CD4-positive, alpha-beta T cell treated with Interleukin-2 at 100 ng/mL for 4 hours (primary cell): ENCODE measurements around the gene SPSB4.
"Not testable (repeated sequence)": the region's sequence is repeated elsewhere in the genome, so short reads cannot be mapped to it uniquely, and the experiment has no call there.

Source experiments
- DNase-seq: peaks from one replicate; pipeline ENCODE4 v3.0.0-alpha.2; 2020; ENCODE audit warnings: low spot score

SPSB4 gene

DNA sequence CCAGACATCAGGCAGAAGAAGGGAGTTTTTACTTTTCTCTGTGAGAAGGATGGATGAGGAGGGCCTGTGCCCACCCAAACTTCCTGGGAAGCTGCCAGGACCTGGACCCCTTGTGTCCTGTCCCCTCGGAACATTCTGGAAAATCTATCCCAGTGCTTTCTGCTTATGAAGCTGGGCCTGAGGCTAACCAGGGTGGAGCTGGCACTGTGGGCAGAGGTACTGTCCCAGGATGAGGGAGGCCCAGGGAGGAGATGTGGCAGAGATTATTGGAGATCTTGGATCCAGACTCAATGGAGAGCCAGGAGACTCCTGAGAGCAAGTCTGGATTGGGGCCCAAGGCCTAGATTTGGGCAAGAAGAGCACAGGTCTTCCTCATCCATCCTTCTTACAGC lies 44.4 kb downstream of the SPSB4 start:
- DNase-seq = no peak

DNA sequence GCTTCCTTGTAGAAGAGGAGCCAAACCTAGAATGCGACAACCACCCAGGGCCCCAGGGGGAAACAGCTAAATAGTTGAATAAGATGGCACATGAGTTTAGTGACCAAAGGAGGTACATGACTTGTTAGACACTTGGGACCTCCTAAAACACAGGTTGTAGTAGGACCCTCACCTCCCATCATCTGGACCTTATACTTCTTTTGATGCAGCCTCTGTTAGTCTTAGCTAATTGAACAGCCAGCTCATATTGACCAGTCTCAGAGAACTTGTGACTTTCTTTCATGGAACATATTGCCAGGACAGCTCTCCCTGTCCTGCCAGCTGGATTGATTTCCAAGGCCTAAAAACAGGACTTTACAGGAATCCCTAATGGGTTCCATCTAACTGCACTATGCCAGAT lies 45.0 kb downstream of the SPSB4 start:
- DNase-seq = no peak

DNA sequence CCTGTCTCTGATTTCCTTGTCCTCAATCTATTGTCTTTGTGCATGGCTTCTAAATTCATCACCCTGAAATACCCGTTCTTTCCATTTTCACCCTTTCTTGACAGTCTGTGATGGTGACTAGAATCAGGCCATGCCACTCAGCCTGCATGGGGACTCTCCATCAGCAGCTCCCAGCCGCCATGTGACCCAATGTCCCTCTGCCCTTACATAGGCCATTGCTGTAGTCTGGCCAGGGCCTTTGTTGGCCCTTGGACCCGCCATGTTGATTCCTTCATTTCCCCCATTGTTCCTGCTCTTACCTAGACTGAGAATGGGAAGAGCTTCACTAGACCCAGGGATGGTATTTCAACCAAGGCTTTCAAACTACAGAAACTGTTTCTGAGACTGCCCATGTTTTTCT lies 45.8 kb downstream of the SPSB4 start:
- DNase-seq = no peak

DNA sequence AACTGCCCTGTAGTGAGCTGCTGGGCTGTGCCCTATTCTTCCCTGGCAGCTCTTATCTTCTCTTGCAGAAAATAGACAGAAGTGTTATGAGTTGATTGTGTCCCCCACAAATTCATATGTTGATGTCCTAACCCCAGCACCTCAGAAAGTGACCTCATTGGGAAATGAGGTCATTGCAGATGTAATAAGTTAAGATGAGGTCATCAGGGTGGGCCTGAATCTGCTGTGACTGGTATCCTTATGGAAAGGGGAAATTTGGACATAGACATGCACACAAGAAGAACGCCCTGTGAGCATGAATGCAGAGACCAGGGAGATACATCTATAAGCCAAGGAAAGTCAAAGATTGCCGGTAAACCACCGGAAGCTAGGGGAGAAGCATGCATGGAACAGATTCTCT lies 49.0 kb downstream of the SPSB4 start:
- DNase-seq = no peak

DNA sequence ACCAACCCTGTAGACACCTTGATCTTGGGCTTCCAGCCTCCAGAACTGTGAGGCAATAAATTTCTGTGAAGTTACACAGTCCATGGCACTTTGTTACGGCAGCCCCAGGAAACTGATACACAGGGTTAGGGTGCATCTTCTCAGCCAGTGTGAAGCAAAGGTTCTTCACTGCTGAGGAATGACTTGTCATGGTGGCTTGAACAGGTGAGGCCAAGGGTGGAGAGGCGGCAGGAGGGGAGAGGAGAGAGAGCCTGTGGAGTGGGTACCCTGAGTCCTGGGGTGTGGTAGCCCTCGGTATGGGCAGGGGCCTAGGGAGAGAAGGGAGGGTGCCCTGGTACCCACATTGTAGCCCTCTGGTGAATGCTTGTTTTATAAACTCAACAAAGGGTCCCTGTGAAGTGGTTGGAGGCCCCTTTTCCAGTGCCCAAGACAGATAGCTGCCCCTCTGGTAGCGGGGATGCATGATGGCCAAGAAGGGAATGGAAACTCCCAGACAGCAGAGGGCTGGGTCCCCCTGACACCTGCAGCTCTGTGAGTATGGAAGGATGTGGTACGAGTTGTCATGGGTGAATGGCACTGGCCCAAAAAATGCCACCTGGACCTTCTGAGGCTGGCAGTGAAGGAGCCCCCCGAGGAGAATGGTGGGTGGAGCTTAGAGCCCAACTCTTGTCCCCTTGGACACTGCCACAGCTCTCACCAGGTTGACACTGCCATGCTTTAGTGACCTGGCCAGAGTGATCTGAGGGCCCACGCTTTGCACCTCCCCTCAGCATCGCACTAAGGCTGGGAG lies 49.6 kb downstream of the SPSB4 start:
- DNase-seq = no peak

DNA sequence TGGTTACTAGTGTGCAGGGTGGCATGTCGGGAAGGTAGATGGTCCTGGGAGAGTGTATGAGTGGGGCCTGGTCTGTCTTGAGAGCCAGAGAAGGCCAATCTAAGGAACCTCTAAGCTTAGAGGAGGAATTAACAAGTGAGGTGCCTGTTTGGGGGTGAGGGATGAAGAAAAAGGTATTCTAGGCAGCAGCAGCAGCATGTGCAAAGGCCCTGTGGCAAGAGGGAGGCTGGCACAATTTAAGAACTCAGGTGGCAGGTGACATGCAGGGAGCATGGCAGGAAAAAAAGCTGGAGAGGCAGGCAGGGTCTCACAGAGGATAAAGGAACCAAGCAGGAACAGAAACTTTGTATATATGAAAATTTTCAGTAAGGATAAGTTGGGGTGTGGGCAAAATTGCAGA lies 51.2 kb downstream of the SPSB4 start:
- DNase-seq = no peak

DNA sequence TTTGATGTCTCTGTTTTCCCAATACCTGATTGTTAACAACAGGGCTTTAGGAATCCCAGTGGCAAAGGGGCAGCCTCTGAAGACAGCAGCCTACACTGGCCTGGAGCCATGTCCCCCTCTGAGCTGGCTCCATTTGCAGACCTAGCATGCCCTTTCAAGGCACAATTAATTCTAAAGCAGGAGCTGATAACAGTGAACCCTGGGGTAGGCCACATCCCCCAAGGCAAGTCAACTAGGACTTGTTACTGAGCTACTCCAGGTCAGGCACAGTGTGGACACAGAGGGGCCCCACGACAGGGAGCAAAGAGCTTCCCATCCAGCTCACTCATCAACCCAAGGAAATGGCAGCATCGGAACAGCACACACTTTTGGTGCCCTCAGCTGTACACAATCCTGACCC lies 51.9 kb downstream of the SPSB4 start:
- no peak for DNase-seq

DNA sequence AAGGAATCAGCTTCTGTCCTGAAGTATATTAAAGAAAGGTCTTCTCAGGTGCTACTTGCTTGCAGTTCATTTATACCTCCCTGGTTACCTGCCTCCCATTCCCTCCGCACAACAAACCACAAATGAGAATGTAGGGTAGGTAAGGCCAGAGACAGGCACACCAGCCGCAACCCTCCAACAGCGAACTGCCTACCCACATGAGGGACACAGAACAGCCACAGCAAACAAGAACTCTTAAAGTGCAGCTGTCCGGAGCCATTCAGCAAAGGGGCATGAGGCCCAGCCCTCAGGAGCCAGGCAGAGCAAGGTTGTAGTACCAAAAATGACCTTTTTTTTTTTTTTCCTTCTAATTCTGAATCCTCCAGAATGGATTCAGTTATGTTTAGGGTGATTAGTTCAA lies 52.4 kb downstream of the SPSB4 start:
- no peak for DNase-seq

DNA sequence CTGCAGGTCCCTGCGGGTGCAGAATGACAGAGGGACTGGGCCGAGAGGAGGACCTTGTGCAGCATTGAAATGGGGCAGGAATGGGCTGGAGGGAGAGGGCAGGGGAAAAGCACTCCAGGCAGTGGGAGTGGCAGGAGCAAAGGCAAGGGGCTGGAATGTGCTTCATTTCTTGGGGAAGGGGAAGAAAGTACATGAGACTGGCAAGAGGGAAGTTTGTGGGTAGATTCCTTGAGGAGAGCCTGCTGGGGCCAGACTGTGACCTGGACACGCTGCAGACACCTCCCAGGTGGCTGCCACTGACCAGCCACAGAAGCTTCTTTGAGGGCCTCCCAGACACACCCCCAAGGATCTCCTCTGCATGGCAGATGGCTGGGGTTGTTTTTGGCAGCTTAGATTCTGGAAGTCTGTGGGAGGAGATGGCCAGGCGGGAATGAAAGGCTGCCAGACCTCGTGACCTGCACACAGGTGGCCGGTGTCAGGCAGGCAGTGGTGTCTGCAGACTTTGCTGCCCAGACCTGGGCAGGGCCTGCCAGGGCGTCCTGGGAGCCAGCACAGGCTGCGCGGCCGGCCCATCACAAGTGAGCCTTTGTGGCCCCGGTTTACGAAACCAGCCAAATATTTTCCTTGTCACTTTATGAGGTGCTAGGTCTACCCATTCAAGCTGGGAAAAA lies 53.1 kb downstream of the SPSB4 start:
- DNase-seq = no peak

DNA sequence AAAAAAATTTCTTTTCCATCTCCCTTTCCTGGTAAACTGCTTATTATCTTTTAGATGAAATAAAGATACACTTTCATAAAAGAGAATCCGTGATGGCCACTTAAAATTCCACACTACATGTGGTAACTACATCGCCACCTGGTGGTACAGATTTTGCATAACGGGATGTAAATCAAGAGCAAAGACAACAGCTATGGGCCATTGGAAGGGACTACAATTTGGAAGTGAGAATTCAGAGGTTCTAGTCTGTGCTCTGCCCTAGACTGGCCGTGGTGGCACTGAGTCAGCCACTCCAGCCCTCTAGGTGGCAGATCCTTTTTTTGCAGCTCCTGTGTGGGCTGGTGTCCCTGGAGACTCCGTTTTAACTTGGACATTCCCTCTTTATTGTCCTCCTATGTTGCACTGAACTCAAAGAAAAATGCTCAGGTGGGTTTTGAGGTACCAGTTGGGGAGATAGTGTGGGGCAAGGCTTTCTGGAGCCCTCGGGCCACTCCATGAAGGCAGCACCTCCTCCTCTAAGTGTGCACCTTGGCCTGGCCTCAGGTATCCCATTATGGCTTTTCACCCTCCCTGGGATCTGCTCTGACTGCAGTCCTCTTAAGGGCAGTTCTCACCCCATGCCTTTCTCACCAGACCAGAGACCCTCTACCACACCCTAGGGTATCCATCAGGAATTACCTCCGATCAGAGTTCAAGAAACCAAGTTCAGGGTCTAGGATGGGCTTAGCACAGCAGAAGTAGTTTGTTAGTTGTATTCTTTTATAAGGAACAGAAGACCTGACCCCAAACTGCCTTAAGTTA lies 54.9 kb downstream of the SPSB4 start:
- peak; percentile 70 for DNase-seq

DNA sequence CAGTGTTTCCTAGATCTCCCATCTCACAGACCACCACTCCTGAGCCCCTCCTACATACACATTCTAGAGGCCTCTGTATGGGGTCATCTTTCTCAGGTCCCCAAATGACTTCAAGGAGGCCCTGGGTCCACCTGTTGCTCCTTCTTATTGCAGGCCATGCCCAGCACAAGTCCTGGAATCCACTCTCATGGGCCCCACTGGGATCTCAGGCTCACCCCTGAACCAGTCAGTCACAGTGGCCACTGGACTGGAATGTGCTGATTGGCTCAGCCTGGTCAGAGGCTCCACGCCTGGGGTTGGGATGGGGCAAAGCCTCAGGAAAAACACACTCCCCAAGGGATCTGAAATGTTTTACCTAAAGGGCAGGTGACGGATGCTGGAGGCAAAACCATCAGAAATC lies 55.7 kb downstream of the SPSB4 start:
- DNase-seq = no peak

DNA sequence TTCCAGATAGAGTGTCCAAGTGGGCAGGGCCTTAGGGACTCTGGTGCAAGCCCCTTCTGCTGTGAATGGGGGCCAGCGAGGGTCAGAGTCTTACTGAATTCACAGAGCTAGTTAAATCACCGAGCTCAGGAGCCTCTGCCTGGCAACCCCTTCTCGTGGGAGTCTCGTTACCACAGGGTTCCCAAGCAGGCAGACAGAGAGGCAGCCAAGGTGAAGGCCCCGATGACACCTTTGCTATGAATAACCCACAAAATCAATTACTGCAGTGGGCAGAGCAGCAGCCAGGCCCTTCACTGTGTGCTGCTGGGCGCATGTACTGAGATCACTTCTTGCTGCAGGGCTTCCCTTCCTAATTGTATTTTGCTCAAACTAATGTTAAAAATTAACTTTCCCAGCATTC lies 56.9 kb downstream of the SPSB4 start:
- DNase-seq = no peak

DNA sequence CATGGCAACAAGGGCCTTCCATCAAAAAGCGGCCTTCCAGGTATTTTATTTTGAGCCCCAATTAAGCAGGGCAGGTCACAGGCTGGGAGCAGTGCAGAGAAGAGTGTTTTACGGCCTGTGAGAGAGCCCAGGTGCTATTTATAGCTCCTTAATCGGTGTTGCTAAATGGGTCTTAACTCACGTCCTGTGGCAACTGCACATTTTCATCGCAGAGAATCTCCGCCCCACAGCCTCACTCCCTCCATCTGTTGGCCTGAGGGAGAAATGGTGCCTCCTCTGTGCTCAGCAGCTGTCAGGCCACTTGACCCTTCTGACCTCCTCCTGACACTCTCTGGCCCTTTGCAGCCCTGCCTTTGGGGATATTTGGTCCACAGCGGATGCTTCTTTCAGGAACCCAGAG lies 58.6 kb downstream of the SPSB4 start:
- DNase-seq = no peak

DNA sequence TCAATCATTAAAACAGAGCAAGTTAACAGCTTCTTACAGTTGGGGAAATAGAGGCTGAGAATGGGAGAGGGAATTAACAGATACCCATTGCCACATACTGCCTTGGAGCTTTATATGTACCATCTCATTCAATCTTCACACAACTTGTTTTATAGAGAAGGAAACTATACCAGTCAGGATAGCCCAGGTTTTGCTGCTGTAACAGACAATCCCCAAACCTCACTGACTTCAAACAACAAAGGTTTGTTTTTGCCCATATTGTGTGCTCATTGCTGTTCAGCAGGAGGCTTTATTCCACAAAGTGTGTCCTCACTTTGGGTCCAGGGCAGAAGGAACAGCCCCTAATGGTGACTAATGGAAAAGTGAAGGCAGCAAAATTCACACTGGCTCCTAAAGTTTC lies 59.2 kb downstream of the SPSB4 start:
- DNase-seq = no peak

DNA sequence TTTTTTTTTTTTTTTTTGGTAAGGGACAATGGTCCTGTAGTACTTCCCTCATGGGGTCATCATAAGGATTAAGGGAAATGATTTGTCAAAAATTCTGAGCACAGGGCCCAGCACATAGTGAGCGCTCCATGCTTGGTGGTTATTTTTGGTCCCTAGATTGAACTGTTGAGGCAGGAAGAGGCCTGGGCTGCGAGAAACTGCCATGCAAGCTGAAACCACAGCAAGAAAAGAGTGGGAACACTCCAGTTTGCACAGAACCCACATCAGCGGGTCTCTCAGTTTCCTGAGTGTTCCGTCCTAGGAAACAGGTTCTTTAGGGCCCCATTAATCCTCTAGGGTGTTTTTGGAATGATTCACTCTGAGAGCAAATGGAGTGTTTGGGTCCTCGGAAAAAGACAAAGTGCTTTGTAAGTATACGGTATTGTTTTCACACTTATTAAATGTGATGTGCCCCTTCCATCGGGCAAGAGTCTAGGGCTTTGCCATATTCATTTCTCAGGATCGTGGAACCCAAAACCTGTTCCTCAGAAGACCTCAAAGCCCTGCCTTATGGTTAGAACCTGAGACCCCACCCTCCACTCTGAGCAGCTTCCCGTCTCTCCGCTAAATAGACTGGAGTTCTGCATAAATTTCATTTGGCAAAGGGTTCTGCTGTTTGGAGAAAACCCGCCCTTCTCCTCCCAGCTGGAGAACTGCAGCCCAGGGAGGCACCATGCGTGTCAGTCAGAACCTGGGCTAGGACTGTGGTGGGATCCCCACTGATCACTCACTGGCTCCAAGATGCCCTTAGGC lies 60.4 kb downstream of the SPSB4 start:
- DNase-seq = no peak

DNA sequence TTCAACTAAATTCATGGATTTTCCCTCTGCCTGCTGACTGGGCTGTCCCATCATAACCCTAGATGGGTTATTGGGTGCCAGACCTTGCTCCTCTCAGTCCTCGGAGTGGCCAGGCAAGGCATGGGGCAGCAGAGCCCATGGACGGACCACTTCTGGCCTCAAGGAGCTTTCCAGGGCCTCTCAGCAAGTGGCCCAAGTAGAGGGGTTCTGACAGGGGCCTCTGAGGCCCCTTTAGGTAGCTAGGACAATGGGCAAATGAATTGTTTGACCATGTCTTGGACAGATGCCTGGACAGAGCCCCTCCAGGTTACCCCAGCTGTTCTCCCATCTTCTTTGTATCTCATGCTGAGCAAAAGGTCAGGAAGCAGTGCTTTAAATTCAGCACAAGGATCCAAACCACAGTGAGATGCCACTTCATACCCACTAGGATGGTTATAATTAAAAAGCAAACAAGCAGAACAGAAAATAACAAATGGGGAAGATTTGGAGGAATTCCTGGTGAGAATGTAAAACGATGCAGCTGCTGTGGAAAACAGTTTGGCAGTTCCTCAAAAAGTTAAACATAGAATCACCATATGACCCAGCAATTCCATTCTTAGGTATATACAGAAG lies 61.6 kb downstream of the SPSB4 start:
- DNase-seq = no peak

DNA sequence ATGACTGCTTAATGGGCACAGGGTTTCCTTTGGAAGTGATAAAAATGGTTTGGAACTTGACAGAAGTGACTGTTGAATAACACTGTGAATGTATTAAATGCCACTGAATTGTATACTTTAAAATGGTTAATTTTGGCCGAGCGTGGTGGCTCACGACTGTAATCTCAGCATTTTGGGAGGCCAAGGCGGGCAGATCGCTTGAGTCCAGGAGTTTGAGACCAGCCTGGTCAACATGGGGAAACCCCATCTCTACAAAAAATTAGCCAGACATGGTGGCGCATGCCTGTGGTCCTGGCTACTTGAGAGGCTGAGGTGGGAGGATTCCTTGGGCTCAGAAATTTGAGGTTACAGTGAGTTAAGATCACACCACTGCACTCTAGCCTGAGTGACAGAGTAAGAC lies 62.5 kb downstream of the SPSB4 start:
- not testable (repeated sequence) for DNase-seq

DNA sequence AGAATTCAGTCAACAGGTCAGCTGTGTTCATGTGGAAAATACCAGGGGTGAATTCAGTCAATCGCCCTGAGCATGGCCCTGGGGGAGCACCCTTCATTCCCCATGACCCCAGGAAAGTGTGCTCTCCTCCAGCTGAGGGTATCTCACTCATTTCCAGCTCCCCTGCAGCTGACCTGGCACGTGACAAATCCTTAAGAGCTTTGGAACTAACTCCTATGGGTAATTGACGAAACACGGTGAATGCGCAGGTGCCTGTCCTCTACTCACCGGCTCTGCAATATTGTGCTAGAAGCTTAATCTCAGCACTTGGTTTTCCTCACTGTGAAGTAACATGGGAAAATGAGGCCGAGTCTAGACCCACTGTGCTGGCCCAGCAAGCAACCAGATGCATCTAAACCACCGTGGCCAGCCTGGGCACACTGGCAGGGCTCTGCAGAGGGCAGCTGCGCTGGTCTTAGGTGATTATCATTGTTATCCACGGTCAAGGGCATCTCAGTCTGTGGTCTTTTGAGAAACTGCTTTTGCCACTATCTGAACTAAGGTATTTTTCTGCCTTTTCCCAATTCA lies 63.1 kb downstream of the SPSB4 start:
- DNase-seq = no peak

DNA sequence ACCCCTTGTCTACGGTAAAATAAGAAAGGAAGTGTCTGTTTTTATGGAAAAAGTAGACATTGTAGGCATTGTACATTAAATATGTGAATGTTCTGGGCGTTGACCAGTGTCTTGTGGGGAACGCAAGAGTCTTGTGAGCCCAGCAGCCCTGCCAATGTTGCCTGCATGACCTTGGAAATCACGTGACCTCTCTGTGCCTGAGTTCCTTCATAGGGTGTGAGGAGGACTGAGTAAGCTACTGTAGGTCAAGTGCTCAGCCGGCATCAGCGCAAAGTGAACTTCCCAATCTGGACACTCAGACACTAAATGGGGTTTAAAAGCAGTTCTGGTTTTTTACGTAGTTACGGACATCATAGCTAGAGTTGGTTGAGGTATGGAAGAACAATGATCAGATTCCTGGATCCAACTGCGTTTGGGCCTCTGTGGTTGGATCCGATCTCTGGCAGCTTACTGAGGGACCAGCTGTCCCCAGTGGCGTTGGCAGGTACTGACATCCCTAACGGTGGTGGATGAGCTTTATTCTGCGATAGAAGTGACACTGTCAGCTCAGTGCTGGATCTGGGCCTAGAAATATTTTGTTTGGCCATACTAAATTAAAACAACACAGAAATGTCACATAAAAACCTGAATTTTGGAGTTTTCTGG lies 63.8 kb downstream of the SPSB4 start:
- no peak for DNase-seq

DNA sequence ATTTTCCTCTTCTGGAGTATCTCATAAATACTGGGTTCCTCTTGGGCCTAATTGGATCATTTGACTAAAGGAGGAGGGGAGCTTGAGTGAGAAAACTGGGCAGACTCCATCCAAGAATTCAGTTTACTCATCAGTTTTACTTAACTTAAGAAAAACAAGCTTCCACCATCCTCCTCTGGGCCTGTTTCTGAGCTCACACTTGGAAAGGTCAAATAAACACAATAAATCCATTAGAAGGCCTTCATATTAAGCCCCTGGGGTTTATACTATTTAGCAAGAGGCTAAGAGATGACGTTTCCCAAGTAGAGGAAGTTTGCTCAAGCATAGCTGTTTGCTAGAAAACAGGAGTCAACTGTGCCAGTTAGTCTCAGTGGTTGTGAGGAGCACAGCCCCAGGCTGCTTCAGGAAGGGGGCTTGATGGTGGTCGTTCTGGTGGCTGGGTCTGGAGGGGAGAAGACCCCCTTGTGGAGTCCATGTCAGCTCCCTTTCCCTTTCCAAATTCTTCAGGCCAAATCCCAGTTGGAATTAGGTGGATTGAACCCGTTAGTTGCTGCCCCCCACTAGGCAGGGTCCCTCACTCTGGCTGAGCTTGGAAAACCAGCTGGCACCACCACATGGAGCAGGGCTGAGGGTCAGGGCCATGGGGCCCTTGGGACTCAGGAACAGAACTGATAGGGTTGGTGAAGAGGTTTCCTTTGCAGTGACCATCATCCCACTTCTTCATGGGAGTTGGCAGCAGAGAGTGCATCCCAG lies 64.8 kb downstream of the SPSB4 start:
- DNase-seq = no peak
